IPS-NIHi7 (cell line): ENCODE data around the gene AGFG1.

ENCODE experiments used
- DNase-seq: peaks from one replicate; pipeline ENCODE4 v3.0.0; 2012; ENCODE audit warnings: mixed read lengths; ENCODE audit errors: extremely low spot score

The AGFG1 gene

DNA sequence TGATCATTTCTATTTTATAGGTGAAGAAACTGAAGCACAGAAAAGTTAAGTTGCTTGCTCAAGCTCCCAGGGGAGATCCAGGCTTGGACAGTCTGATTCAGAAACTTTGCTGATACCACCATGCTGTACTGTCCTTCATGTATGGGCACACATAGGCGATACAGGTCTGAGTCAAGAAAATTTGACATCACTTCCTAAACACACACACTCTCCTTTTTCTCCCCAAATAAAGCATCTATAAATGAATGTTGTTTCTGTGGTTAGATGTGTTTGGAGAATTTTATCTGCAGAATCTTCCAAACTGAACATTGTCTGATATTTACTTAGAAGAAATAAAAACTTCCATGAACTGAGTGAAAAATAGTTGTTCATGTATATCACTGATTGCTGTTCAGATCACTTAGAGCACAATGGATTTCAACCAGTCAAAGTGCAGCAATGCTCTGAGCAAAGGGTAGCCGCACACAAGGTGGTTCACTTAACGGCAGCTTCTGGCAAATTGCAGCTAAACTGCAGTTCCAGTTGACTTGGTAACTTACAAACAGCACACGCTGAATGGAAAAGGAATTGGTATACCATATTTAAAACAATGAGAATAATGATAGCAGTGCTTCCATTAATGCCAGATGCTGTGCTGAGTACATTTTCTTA is 10.0 kb upstream of the AGFG1 start:
- no peak for DNase-seq

GRCh38 chr2:227462462-227462951 is 9.4 kb upstream of the AGFG1 start:
- DNase-seq: no peak

GRCh38 chr2:227462972-227463931 is 8.7 kb upstream of the AGFG1 start:
- no peak for DNase-seq

- DNase-seq: no peak
These were observed 7.6 kb upstream of the AGFG1 start for GRCh38 chr2:227464361-227464760.

DNA sequence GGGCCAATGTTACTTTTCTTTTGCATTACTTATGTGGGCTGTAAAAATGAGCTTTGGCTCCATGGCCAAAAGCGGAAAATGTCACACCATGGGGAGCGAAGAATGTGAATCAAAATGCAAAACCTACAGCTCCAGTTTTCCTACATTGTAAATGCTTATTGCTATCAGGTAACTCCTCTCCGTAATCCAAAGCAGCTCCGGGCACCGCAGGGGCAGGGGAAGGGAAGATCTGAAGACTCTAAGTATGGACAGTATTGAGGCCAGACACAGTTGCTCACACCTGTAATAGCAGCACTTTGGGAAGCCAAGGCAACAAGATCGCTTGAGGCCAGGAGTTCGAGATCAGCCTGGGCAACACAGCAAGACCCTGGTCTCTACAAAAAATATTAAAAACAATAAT is 7.1 kb upstream of the AGFG1 start:
- no peak for DNase-seq

- DNase-seq: no peak
These were observed 4.9 kb upstream of the AGFG1 start for GRCh38 chr2:227466887-227467600.

DNA sequence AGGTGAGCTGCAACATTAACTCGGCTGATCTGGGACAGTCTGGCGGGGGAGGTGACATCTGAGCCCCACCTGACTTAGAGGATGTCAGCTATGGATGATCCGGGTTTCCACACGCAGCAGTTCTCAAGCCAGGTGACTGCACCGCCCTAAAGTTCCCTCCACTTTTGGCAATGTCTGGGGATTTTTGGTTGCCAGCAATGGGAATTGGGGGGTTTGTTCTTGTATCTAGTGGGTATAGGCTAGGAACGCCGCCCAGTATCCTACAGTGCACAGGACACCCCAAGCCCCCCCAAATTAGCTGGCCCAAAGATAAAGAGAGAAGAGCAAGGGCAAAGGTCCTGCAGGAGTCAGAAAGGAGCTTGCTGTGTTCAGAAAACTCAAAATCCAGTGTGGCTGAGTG is 544 bp upstream of the AGFG1 start:
- DNase-seq: no peak

- peak; percentile 63 for DNase-seq
These were observed 537 bp downstream of the AGFG1 start for GRCh38 chr2:227472265-227473121.

- no peak for DNase-seq
These were observed 1.1 kb downstream of the AGFG1 start for GRCh38 chr2:227473122-227473461.

DNA sequence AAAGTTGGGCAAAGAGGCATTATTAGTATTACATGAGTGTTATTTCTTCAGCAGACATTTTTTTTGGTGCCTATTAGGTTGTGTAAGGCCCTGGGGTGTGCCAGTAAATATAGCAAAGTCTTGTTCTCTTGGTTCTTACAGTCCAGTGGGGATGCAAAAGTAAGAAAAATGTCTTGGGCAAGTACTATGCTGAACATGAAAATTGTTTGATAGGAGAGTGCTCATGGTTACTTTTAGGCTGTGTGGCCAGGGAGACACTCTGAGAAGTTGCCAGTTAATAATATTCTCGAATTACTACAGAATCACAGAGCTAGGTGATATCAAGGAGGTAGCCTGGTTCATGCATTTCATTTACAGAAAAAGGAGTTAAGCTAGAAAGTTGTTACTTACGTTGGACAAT is 1.9 kb downstream of the AGFG1 start:
- DNase-seq: no peak

GRCh38 chr2:227474410-227474809 is 2.5 kb downstream of the AGFG1 start:
- DNase-seq: no peak

- DNase-seq: no peak
These were observed 5.3 kb downstream of the AGFG1 start for GRCh38 chr2:227477291-227477690.

DNA sequence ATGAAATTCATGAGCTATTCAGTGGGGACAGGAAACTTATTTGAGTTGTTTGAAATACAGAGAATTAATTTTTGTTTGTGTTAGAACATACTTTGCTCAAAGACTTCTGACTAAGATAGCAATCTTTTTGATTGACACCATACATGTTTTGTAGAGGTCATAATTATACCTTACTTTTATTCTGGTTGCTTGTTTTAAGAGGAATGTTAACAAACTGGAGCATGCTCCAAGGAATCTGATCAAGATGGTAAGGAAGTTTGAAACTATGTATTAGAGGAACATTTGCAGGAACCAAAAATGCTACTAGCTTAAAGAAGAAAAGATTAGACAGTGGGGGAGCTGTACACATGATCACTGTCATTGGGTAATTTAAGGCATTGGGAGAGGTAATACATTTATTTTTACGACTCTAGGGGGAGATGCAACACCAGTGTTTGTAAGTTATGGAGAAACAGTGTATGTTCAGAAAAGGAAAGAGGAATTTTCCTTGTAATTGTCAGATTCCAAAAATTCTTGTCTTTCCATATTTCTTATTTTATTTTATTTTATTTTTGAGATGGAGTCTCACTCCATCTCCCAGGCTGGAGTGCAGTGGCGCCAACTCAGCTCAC is 8.0 kb downstream of the AGFG1 start:
- no peak for DNase-seq

DNA sequence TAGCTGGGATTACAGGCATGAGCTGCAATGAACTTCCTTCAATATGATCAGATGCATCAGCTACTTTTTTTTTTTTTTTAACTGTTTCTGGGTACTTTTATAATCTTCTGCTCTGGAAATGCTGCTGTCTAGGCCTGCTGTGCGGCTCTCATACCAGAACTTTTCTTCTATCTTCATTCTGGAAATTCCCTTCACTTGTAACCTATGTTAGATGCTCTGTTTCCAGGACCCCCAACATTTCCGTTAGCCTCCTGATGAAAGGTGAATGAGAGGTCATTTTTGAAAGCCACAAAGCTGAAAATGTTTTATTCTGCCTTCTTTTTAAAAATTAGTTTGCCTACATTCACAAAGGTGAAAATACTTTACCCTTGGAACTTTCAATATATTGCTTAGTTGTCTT is 8.6 kb downstream of the AGFG1 start:
- DNase-seq: no peak

DNA sequence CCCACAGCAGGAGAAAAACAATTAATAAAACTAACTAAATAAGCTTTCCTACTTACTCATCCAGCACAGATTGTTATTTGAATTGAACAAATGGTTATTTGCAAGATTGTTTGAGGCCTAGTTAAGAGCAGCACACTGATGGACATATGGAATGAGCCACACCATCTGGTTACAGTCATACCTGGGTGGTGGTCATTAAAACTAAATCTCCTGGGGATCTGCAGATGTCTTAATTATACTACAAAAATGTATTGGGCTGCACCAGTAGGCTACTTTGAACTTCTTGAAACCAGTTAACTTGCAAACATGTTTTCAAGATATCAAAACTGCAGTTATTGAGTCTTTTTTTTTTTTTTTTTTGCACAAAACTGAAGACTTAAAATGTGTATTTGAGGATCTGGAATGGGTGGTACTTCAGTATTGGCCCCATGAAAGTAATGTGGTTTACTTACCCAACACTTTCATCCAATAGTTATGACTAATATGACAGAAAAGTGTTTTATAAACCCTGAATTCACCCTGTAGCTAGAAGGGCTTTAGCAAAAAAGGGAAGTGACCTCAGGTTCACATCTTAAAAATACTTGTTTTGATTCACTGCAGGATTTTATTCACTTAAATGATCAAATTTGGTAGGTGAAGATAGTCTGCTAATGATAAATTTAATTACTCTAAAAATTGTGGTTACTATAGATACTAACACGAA is 10.8 kb downstream of the AGFG1 start:
- no peak for DNase-seq

DNA sequence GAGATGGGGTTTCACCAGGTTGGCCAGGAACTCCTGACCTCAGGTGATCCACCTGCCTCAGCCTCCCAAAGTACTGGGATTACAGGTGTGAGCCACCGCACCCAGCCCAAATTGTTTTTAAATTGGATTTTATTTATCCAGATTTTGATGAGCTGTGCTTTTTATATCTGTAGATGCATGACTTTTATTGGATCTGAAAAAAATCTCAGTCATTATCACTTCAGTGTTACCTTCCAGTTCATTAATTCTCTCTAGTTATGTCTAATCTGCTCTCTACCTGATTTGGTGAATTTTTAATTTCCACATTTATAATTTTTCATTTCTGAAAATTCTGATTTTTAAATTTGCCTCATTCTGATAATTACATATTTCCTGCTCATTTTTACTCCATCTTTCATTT is 13.5 kb downstream of the AGFG1 start:
- no peak for DNase-seq

DNA sequence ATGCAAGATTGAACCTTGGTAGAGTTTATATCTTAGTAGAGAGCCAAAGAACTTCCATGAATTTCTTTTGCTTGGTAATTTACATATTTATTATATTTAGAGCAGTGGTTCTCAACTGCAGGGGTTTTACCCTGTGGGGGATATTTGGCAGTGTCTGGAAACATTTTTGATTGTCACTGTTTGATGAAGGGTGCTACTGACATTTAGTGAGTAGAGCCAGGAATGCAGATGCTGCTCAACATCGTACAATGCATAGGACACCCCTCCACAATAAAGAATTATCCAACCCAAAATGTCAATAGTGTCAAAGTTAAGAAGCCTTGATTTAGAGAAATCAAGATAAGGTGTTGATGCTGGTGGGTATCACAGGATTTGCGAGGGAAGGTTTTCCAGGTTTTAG is 14.7 kb downstream of the AGFG1 start:
- DNase-seq: no peak

DNA sequence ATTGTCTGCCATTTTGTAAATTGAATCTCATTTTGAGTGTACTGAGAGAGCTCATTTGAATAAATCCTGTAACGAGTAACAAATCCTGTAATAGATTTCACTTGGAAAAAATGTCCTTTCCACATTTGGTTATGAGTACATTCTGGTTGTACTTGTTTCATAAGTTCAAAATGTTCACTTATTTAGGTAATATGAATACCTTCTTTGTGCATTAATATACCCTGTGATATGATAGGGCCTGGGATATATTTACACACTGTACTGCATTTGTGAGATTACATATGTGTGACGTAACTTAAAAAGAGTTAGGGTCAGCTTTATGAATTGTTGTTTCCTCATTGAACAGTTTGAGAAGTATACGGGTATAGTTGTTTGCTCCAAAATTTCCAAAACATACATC is 16.1 kb downstream of the AGFG1 start:
- no peak for DNase-seq

DNA sequence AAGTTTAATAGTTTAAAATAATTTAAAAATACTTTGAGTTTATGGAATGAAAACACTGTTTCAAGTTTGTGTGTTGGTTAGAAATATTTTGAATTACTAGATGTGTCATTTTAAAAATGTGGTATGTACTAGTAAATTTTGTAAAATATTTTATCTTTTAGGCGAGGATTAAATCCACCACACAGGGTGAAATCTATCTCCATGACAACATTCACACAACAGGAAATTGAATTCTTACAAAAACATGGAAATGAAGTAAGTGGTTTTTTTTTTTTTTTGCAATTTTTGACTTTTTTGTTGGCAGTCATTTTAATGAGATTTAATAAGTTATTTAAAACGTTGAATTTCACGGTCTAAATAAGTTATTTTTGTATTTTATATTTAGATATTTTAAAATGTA is 19.4 kb downstream of the AGFG1 start:
- no peak for DNase-seq

GRCh38 chr2:227493524-227493923 is 21.6 kb downstream of the AGFG1 start:
- no peak for DNase-seq
